A172 (cell line): Measurements from ENCODE around the gene HAO1. TPM values are rescaled to one million over a fixed set of nuclear protein-coding genes. Genes with fewer than 3 reads are reported as not detected.
"Not testable (repeated sequence)": the region's sequence is repeated elsewhere in the genome, so short reads cannot be mapped to it uniquely, and the experiment has no call there.

Source experiments
- DNase-seq: peaks from one replicate; pipeline ENCODE4 v3.0.0-alpha.2; 2015; ENCODE audit warnings: low spot score
- total RNA-seq: library from RNA; depleted of rRNA; stranded (reverse); fragments of >200 nt; shearing (Covaris generic); gene quantifications from 2 replicates; pipeline ENCODE4 v1.2.3, GENCODE V29; 2014; rRNA removed

Gene HAO1
- total RNA-seq: not detected in 2 replicates

DNA sequence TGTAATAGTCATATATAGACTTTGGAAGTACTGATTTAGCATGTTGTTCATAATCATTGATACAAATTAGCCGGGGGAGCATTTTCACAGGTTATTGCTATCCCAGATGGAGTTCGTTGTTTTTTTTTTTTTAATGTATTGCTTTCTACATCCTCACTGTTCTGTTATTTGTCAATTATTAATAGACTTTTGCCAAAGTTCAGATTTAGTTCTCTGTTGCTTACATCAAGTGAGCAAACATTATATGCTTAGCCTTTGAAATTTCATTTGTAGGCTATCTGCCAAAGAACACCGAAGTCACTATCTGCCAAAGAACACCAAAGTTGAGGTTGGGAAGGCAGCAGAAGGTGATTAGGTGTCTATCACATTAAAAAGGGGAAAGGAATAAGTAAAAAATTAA lies at the start of gene HAO1:
HAO1 (minus strand) TSS at position 118 of the 400 bp plus-strand sequence; CDS start at position 82, 36 bp downstream.
- DNase-seq: no peak

DNA sequence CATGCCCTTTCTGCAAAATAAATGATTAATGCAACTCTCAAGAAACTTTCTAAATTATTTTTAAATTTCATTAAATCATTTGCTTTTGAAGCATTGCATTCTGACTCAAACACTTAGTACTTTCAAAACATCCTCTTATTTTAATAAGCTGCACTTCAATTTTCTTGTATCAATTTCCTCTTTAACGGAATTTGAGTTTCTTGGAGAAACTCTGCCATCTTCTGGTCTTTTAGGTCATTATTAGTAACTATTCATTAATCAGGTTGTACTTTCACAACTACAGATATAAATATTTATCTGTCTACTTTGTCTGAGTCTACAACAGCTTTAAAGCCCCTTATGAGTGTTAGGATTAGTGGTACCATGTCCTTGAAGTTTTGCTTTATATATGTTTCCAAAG lies 49.1 kb upstream of the HAO1 start:
- no peak for DNase-seq

DNA sequence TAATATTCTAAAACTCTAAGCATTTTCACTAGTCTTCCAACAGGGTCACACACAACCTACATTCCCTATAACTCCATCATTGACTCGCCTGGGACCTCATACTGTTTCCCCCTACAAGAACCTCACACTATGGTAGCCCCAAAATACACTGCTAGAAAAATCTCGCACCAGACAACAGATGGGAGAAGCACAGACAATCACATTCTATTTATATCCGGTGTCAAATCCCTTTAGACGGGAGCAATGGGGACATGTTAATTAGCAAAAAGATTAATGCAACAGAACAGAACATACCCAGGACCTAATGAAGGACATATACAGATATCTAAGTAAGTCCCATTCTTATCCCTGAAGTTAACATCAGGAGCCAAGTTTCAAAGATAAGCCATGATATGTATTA lies 45.7 kb upstream of the HAO1 start:
- no peak for DNase-seq

DNA sequence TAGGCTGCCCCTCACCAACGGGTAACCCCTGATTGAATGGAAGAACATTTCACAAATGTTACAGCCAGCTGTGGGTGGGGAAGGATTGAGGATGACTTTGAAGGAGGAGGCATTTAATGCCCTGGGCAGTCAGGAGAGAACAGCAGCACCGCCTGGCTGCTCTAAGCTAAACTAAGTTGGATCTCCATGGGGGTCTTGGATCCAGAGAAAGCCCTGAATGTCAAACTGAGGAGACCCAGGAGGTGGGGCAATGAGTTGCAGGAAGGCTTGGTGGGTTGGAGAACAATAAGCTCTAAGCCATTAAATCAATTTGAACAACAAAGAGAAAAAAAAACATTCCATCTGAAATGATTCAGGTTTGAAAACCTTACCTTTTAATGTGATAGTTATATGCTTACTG lies 43.9 kb upstream of the HAO1 start:
- no peak for DNase-seq

DNA sequence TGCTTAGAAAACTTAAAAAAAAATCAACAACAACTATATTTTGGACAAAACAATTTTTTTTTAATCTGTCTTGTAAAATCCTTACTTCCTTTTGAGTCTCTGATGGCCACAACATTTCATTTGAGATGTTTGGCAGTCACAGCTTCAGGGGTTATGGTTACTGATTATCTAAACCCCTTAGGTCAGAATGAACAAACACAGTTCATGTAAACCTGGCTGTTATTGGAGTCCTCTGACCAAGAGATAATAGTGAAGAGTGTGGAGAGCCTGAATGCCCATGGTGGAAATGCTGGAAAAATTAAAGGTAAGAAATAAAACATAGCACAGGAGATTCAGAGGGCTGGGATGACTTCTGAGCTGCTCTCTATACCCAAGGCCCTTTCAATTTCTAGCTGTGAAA lies 41.1 kb upstream of the HAO1 start:
- no peak for DNase-seq

DNA sequence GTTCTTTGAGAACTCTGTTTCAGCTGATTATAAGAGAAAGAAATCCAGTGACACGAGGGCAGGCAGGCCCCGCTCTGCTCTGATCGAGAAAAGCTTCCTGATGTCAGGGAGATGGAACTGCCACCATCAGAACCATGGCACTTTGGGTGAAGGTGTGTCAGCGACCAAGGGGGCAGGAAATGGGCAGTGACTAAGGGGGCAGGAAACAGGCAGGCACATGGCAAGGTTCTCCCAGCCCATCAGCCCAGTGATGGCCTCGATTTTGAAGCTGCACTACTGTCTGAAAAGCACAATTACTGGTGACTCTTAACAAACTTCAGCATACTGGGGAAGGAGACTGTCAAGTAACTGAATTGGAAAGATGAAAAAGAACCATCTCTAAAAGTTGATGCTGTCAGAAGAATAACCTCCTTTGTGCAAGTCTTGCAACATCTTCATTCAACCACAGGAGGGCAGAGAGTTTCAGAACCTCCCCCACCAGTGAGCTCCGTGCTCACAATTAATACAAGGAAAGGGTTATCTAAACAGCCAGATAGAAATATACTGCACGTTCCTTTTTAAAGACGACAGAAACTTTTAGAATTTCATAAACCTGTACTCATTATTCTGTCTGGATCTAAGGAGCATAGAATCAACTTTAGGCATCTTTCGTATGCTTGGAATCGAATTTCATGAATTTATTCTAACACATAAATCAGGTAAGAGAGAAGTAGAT lies 40.2 kb upstream of the HAO1 start:
- peak; percentile 6 for DNase-seq

DNA sequence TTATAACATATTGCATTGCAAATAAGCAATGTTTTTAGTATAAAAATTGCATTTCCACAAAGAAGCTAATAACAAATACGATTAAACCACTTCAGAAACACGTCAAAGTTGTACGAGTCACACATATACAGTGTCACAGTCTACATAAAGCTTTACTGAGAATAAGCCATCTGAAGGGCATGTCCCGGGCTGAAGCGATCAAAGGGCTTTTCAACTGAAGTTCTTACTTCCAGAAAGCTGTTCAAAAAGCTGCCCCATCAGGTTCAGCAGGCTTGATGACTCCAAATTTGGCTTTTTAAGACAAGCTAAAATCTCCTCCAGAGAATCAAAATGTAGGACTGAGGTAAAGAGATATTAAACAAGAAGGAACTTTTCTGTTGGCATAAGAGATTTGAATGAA lies 37.5 kb upstream of the HAO1 start:
- no peak for DNase-seq

DNA sequence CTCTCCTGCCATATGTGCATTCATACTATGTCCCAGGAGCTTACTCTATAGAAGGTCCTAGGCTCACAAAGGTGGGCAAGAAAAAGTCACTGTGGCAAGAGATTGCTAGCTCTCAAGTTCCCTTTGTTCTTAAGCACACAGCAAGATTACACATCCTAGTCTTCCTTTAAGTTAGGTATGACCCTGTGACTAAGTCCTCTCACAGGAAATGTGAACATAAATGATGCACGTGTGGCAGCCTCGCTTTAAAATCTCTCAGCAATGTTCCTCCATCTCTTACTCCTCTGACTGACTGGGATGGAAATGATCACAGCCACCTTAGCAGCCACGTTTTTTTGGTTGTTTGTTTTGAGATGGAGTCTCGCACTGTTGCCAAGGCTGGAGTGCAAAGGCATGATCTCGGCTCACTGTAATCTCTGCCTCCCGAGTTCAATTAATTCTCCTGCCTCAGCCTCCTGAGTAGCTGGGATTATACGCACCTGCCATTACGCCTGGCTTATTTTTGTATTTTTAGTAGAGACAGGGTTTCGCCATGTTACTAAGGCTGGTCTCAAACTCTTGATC lies 35.7 kb upstream of the HAO1 start:
- no peak for DNase-seq

DNA sequence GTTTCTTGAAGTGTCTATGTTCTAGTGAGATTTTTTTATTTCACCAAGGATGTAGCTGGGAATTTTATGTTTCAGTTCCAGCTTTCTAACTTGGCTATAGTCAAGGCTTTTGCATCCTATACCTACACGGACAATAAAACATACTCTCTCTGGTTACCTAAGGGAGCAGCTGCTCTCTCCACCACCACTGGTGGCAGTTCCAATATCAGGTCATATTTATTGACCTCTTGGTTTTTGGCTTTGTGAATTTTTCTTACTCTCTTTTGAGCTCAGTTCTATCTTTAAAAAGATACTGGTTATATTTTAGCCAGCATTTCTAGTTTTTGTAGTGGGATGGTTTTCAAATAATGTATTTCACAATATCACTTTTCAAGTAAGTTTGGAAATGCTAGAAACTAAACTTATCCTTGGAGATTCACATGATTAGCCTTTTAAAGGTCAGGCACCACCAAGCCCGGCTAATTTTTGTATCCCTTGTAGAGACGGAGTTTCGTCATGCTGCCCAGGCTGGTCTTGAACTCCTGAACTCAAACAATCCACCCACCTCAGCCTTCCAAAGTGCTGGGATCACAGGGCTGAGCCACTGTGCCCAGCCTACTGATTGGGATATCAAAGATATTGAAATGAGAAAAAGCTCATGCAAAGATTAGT lies 34.7 kb upstream of the HAO1 start:
- no peak for DNase-seq

DNA sequence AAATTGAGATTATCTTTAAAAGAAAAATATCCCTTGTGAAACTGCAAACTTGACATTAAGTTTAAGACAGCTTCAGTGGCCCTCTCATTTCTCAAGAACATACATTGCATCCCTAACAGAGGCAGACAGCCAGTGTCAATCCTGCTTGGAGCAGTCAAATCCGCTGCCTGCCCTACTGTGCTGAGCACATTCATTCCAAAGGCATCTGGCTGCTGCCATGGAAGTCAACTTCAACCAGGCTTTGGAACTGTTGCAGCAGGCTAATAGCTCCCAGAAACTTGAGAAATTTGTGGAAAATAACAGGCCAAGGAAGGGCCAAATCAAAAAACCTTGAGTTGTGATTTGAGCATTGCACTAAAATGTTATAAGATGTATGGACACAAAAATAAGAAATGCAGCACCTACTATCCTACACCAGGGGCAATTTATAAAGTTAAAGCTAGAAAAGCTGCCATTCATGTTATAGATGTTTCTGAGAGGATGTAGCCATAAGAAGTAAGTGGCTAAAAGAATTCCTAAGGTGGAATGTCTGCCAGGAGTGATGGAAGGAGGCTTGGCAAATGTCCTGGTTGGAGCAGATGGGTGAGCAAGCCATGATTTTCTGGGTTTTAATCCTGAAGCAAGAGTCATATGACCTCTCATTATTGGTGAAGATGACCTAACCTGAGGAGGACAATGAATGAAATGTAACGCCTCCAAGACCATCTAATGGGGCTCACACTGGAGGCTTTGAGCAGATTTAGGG lies 31.4 kb upstream of the HAO1 start:
- no peak for DNase-seq

DNA sequence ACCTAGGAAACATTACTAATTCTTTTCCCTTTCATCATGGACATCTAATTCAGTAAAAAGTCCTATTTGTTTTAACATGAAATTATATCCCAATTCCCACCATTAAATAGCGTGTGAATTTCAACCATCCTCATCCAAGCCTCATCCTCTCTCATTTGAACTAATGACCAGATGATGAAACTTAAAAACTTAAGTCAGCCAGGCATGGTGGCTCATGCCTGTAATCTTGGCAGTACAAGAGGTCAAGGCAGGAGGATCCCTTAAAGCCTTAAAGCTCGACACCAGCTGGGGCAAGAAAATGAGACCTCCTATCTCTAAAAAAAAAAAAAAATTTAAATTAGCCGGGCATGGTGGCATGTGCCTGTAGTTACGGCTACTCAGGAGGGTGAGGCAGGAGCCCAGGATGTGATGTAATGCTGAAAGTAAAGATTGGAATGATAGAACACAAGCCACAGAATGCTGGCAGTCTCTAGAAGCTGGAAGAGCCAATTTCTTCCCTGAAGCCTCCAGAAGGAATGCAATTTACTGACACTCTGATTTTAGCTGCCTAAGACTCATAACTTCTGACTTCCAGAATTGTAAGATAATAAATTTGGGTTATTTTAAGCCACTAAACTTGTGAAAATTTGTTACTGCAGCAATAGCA lies 27.1 kb upstream of the HAO1 start:
- DNase-seq: peak; percentile 16

DNA sequence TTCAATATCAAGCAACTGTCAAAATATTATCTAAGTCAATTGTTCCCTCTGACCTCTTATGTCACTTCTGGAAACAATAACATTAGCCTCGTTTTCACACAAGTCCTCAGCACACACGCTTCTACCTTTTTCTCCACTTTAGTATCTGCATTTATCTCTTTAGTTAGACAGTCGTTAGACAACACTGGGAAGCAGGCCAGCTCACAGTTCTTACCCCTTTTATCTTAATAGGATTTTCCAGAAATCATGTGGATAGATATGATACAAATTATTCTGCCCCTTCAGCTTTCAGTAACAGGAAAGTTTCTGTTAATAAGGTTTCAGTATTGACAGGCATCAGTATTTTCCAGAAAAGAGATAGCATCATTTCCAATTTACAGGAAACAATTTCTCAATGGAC lies 25.9 kb upstream of the HAO1 start:
- no peak for DNase-seq

DNA sequence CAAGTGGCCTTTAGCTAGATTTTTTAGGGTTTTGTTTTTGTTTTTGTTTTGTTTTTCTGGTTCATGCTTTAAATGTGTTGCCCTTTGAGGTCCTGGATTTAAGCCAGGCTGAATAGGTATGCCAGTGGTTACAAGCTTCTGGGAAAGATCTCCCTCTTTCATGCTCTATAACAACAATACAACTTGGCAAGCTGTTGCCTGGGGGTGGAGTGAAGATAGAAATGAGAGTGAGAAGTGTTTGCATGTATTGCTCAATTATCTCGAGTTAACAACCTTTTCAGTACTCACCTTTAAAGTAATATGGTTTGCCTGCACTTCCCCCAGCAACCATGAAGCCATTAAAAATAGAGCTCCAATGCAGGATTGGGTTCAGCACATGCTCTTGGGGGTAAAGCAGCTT lies 19.2 kb upstream of the HAO1 start:
- no peak for DNase-seq

DNA sequence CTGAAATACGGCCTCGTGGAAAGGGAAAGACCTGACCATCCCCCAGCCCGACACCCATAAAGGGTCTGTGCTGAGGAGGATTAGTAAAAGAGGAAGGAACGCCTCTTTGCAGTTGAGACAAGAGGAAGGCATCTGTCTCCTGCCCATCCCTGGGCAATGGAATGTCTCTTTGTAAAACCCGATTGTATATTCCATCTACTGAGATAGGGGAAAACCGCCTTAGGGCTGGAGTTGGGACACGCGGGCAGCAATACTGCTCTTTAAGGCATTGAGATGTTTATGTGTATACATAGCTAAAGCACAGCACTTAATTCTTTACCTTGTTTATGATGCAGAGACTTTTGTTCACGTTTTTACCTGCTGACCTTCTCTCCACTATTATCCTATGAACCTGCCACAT lies 16.3 kb upstream of the HAO1 start:
- DNase-seq: not testable (repeated sequence)

DNA sequence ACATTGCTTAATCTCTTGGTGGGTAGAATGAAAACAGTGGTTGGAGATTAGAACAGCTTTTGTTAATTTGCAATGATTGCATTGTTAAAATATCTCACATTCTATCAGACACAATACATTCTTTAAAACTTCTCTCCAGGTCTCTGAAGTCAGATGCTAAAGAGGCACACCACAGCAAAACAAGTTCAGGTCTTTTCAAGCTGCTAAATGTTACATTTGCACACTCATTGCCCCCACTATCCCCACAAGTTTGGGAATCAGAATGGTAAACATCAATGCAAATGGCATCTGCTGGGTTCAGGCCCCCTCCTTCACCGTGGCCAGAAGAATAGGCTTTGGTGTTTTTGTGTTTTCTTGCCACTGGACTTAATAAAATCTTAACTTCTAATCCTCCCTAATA lies 10.1 kb upstream of the HAO1 start:
- DNase-seq: no peak

DNA sequence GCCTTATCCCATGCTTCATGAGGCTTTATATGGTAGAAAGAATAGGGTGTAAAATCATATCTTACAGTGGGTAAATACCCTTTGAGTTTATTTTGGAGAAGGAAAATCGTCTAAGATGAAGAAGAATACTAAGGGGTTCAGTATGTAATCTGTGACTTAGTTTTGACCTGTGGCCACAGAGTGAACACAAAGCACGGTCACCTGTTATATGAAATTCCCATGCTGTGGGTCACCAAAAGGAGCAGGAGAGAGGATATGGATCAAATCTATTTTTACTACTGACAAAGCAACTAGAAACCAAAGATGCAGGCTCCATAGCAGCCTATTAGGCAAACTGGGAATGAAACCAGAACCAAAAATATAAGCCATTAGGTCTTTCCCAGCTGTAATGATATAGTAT lies 3.6 kb upstream of the HAO1 start:
- no peak for DNase-seq

DNA sequence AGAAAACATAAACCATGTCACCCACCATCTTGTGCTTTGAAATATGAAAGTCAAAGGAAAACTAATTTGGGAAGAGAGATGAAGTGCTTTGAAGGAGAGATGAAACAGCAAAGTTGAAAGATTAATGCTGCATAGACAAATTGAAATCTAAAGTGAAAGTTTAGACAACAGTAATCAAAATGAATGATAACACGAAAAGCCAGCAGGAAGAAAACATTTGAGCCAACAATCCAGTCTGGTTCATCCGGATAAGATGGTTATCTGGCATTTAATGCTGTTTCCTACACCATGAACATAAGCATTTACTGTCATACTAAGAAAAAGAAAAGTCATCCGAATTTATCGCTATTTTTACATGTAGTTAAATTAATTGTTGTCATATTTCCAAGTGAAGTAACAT lies 595 bp downstream of the HAO1 start:
- DNase-seq: no peak

DNA sequence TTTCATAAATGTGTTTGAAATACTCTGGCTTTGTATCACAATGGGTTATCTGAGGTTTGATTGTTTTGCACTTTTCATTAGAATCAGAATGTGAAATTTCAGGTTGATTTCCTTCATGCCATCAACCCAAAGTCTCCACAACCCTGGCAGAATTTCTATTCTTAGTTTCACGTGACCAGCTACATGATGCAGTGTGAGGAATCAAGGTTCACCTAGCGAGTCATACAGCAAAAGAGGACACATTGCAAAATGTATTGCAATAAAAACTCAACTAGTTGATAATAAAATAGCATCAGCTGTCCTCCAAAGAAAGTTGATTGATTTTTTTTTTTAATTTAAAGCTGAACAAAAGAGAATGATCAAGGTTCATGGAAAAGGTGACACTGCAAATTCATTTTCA lies 2.2 kb downstream of the HAO1 start:
- DNase-seq: no peak

DNA sequence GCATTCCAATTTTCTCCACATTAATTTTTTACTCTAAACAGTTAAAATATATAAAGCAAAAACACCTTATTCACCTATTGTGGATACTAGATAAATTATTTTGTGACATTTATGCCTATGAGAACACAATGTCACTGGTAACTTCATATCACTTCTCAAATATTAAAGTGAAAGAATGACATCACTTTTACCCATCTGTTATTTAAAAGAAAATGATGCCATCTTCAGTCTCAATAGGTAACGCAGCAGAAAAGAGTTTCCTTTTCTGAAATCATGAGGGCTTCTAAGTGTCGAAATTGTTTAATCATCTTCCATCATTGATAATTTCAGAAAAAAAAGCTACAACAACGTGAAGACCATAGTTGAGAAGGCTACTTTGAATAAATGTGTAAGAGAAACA lies 2.9 kb downstream of the HAO1 start:
- DNase-seq: no peak

DNA sequence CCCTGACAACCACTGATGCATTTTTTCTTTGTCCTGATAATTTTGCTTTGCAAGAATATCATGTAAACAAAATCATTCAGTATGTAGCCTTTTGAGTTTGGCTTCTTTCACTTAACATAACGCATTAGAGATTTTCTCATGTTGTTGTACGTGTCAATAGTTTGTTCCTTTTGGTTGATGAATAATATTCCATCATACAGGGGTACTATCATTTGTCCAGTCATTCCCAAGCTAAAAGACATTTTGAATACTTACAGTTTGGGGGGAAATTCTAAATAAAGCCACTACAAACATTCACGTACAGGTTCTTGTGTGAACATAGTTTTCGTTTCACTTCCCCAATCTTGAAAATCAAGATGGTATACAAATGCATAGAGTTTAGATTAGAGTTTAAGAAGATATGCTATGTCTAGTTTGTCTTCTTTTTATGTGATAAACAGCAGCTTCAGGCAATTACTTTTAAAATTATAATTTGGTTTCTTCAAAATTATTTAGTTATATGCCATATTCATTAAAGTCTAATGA lies 5.2 kb downstream of the HAO1 start:
- no peak for DNase-seq

DNA sequence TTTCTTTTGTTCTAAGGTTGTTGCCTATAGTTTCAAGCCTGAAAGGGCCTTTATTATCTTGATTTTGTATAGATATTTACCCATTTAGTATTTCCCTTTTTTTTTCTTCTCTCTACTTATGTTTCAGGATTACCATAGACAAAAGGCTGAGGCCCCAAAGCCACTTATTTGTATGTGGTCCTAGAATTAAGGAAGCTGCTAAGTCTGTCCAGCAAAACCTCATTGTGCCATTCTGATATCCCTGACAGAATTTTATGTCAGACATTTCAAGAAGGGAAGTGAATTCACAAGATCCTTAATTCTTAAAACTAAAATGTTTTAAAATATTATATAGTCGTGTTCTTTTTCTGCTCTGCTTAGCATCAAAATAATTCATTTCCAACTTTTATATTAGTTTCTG lies 6.9 kb downstream of the HAO1 start:
- no peak for DNase-seq

DNA sequence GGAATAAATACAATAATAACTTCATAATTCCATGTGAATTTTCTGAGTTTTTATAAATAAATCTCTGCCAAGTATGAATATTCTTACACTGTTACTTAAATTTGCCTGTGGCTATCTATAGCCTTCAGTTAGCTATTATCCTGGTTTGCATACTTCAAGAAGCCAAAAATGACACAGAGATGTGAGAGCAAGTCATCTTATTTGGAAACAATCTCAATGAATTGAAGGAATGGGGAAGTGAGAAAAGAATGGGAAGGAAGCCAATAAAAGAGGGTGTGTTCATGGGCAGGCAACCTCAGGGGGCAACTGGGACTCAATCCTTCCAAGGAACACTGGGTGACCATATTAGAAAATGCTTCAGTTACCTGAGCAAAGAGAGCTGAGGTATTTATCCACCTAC lies 9.9 kb downstream of the HAO1 start:
- DNase-seq: no peak
